ENCODE results near the gene GPR78.

- TF ChIP-seq POLR2AphosphoS5 (IDR thresholded peaks at IDR 0.05) (no peak), CTCF (IDR thresholded peaks at IDR 0.05) (no peak), EP300 (IDR thresholded peaks at IDR 0.05) (no peak), POLR2A (IDR thresholded peaks at IDR 0.05) (no peak)
These were observed 38.0 kb upstream of the GPR78 start for GRCh38 chr4:8541981-8542715.

Measured in suprapubic skin (tissue), 4 donors.